ENCODE data around the gene TMPRSS11A.

DNA sequence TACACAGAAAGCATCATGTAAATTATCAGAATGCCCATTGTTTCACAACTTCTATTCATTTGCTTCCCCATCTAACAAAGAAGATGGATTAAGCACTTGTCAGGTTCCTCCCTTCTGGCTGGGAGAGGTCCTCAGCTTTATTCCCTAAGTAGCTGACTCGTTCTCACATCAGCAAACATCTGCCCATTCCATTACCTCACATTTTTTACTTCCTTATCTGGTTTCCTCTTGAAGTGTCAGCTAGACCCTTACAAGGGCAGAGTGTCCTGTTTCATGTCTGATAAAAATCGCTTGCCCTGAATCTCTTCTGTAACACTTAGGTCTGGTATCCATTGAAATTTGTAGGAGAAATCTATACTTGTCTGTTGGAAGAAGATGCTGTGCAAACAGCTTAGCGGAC, 34.7 kb downstream of the TMPRSS11A start:
- TF ChIP-seq, protein P1, sequence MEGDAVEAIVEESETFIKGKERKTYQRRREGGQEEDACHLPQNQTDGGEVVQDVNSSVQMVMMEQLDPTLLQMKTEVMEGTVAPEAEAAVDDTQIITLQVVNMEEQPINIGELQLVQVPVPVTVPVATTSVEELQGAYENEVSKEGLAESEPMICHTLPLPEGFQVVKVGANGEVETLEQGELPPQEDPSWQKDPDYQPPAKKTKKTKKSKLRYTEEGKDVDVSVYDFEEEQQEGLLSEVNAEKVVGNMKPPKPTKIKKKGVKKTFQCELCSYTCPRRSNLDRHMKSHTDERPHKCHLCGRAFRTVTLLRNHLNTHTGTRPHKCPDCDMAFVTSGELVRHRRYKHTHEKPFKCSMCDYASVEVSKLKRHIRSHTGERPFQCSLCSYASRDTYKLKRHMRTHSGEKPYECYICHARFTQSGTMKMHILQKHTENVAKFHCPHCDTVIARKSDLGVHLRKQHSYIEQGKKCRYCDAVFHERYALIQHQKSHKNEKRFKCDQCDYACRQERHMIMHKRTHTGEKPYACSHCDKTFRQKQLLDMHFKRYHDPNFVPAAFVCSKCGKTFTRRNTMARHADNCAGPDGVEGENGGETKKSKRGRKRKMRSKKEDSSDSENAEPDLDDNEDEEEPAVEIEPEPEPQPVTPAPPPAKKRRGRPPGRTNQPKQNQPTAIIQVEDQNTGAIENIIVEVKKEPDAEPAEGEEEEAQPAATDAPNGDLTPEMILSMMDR (IDR thresholded peaks at IDR 0.05; ENCODE audit: low read depth, low read length, poor library complexity, severe bottlenecking): no peak
- TF ChIP-seq EZH2phosphoT487 (IDR thresholded peaks at IDR 0.05; ENCODE audit: borderline replicate concordance, low read length): no peak
